HG03139 (cell line): ENCODE measurements around the gene ZHX3.

ENCODE experiments used
- ATAC-seq: cut with Tn5 transposase; IDR thresholded peaks from one replicate; pipeline ENCODE4 v1.9.1; 2021; ENCODE audit not compliant: unreplicated experiment

ZHX3 gene

GRCh38 chr20:41304424-41305079, 13.0 kb downstream of the ZHX3 start:
- ATAC-seq, result no peak

GRCh38 chr20:41304002-41304401, 13.5 kb downstream of the ZHX3 start:
- no peak for ATAC-seq

- no peak for ATAC-seq
These were observed 16.6 kb downstream of the ZHX3 start for GRCh38 chr20:41300886-41301285.

GRCh38 chr20:41300383-41300782, 17.1 kb downstream of the ZHX3 start:
- ATAC-seq, result no peak

GRCh38 chr20:41299899-41300298, 17.6 kb downstream of the ZHX3 start:
- no peak for ATAC-seq

- ATAC-seq, result no peak
These were observed 24.1 kb downstream of the ZHX3 start for GRCh38 chr20:41293269-41294037.

- no peak for ATAC-seq
These were observed 26.6 kb downstream of the ZHX3 start for GRCh38 chr20:41290804-41291389.

GRCh38 chr20:41287327-41287726, 30.2 kb downstream of the ZHX3 start:
- ATAC-seq, result no peak

- no peak for ATAC-seq
These were observed 31.2 kb downstream of the ZHX3 start for GRCh38 chr20:41286240-41286851.

GRCh38 chr20:41279546-41280225, 37.8 kb downstream of the ZHX3 start:
- peak; percentile 77 for ATAC-seq

- ATAC-seq, result no peak
These were observed 38.6 kb downstream of the ZHX3 start for GRCh38 chr20:41278936-41279335.

GRCh38 chr20:41277049-41277448, 40.5 kb downstream of the ZHX3 start:
- ATAC-seq, result no peak

GRCh38 chr20:41276317-41276751, 41.2 kb downstream of the ZHX3 start:
- no peak for ATAC-seq

- ATAC-seq, result no peak
These were observed 42.2 kb downstream of the ZHX3 start for GRCh38 chr20:41275301-41275731.

GRCh38 chr20:41274152-41274551, 43.4 kb downstream of the ZHX3 start:
- ATAC-seq, result no peak

- no peak for ATAC-seq
These were observed 44.1 kb downstream of the ZHX3 start for GRCh38 chr20:41273445-41273844.

GRCh38 chr20:41272339-41272738, 45.2 kb downstream of the ZHX3 start:
- no peak for ATAC-seq

- ATAC-seq, result no peak
These were observed 48.4 kb downstream of the ZHX3 start for GRCh38 chr20:41268917-41269652.

- no peak for ATAC-seq
These were observed 49.1 kb downstream of the ZHX3 start for GRCh38 chr20:41268402-41268801.

- ATAC-seq, result no peak
These were observed 51.6 kb downstream of the ZHX3 start for GRCh38 chr20:41265938-41266337.
